Measurements from ENCODE around the gene KRTAP3-3. TPM values are rescaled to one million over a fixed set of nuclear protein-coding genes. Genes with fewer than 3 reads are reported as not detected.

KRTAP3-3 gene
- total RNA-seq, 1 experiment from 2014 or later, result not detected

GRCh38 chr17:40944531-40944930 lies 49.4 kb downstream of the KRTAP3-3 start (continued):
- TF ChIP-seq, protein P1, sequence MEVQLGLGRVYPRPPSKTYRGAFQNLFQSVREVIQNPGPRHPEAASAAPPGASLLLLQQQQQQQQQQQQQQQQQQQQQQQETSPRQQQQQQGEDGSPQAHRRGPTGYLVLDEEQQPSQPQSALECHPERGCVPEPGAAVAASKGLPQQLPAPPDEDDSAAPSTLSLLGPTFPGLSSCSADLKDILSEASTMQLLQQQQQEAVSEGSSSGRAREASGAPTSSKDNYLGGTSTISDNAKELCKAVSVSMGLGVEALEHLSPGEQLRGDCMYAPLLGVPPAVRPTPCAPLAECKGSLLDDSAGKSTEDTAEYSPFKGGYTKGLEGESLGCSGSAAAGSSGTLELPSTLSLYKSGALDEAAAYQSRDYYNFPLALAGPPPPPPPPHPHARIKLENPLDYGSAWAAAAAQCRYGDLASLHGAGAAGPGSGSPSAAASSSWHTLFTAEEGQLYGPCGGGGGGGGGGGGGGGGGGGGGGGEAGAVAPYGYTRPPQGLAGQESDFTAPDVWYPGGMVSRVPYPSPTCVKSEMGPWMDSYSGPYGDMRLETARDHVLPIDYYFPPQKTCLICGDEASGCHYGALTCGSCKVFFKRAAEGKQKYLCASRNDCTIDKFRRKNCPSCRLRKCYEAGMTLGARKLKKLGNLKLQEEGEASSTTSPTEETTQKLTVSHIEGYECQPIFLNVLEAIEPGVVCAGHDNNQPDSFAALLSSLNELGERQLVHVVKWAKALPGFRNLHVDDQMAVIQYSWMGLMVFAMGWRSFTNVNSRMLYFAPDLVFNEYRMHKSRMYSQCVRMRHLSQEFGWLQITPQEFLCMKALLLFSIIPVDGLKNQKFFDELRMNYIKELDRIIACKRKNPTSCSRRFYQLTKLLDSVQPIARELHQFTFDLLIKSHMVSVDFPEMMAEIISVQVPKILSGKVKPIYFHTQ (CRISPR knock-in tag; IDR thresholded peaks at IDR 0.05), result no peak
- TF ChIP-seq ZNF532 (CRISPR knock-in tag; IDR thresholded peaks at IDR 0.05; ENCODE audit: borderline replicate concordance) (no peak), SMAD4 (CRISPR knock-in tag; IDR thresholded peaks at IDR 0.05) (no peak)

Other genes with a start within 250 kb of the KRTAP3-3 start
- not detected in 3 replicates for gene KRT25, start 238.8 kb downstream of the KRTAP3-3 start, total RNA-seq (2021)
- gene KRT26, start 222.0 kb downstream of the KRTAP3-3 start, total RNA-seq (2021), result not detected in 3 replicates
- not detected in 3 replicates for gene KRT27, start 211.6 kb downstream of the KRTAP3-3 start, total RNA-seq (2021)
- not detected in 3 replicates for gene KRT28, start 194.2 kb downstream of the KRTAP3-3 start, total RNA-seq (2021)
- gene KRT10, start 171.6 kb downstream of the KRTAP3-3 start, total RNA-seq (2021), result 23.2 to 27.6 TPM (median 24.2 TPM) in 3 replicates
- gene KRT12, start 126.9 kb downstream of the KRTAP3-3 start, total RNA-seq (2021), result not detected in 3 replicates
- 0.21 to 0.42 TPM (median 0.30 TPM) in 3 replicates for gene KRT20, start 108.9 kb downstream of the KRTAP3-3 start, total RNA-seq (2021)
- gene KRT23, start 56.5 kb downstream of the KRTAP3-3 start, total RNA-seq (2021), result not detected in 3 replicates
- gene KRT39, start 27.2 kb downstream of the KRTAP3-3 start, total RNA-seq (2021), result not detected in 3 replicates
- not detected in 3 replicates for gene KRT40, start 9.8 kb downstream of the KRTAP3-3 start, total RNA-seq (2021)
- gene KRTAP3-2, start 5.7 kb upstream of the KRTAP3-3 start, total RNA-seq (2021), result not detected in 3 replicates
- not detected in 3 replicates for gene KRTAP3-1, start 15.0 kb upstream of the KRTAP3-3 start, total RNA-seq (2021)
- not detected in 3 replicates for gene KRTAP1-5, start 33.0 kb upstream of the KRTAP3-3 start, total RNA-seq (2021)
- gene KRTAP1-4, start 36.0 kb upstream of the KRTAP3-3 start, total RNA-seq (2021), result not detected in 3 replicates
- not detected in 3 replicates for gene KRTAP1-3, start 40.7 kb upstream of the KRTAP3-3 start, total RNA-seq (2021)
- not detected in 3 replicates for gene KRTAP1-1, start 47.3 kb upstream of the KRTAP3-3 start, total RNA-seq (2021)
- not detected in 3 replicates for gene KRTAP2-1, start 53.2 kb upstream of the KRTAP3-3 start, total RNA-seq (2021)
- not detected in 3 replicates for gene KRTAP2-2, start 61.1 kb upstream of the KRTAP3-3 start, total RNA-seq (2021)
- not detected in 3 replicates for gene KRTAP2-3, start 66.0 kb upstream of the KRTAP3-3 start, total RNA-seq (2021)
- gene KRTAP2-4, start 71.7 kb upstream of the KRTAP3-3 start, total RNA-seq (2021), result not detected in 3 replicates
- gene KRTAP4-7, start 90.0 kb upstream of the KRTAP3-3 start, total RNA-seq (2021), result not detected in 3 replicates
- not detected in 3 replicates for gene KRTAP4-8, start 104.0 kb upstream of the KRTAP3-3 start, total RNA-seq (2021)
- gene KRTAP4-16, start 108.0 kb upstream of the KRTAP3-3 start, total RNA-seq (2021), result not detected in 3 replicates
- not detected in 3 replicates for gene KRTAP4-9, start 111.2 kb upstream of the KRTAP3-3 start, total RNA-seq (2021)
- not detected in 3 replicates for gene KRTAP4-11, start 124.2 kb upstream of the KRTAP3-3 start, total RNA-seq (2021)
- not detected in 3 replicates for gene KRTAP4-12, start 130.0 kb upstream of the KRTAP3-3 start, total RNA-seq (2021)
- not detected in 3 replicates for gene KRTAP4-6, start 146.4 kb upstream of the KRTAP3-3 start, total RNA-seq (2021)
- gene KRTAP4-5, start 155.7 kb upstream of the KRTAP3-3 start, total RNA-seq (2021), result not detected in 3 replicates
- gene KRTAP4-4, start 166.6 kb upstream of the KRTAP3-3 start, total RNA-seq (2021), result not detected in 3 replicates
- gene KRTAP4-3, start 174.1 kb upstream of the KRTAP3-3 start, total RNA-seq (2021), result not detected in 3 replicates
- gene KRTAP4-2, start 184.1 kb upstream of the KRTAP3-3 start, total RNA-seq (2021), result not detected in 3 replicates
- gene KRTAP4-1, start 190.7 kb upstream of the KRTAP3-3 start, total RNA-seq (2021), result not detected in 3 replicates
- gene KRTAP9-1, start 195.7 kb upstream of the KRTAP3-3 start, total RNA-seq (2021), result not detected in 3 replicates
- gene KRTAP9-2, start 232.5 kb upstream of the KRTAP3-3 start, total RNA-seq (2021), result not detected in 3 replicates
- gene KRTAP9-3, start 238.3 kb upstream of the KRTAP3-3 start, total RNA-seq (2021), result not detected in 3 replicates
- not detected in 3 replicates for gene KRTAP9-8, start 243.8 kb upstream of the KRTAP3-3 start, total RNA-seq (2021)

Measured in WTC11 (cell line).